Central memory CD4-positive, alpha-beta T cell (primary cell): ENCODE data around the gene INF2.

Experiments
- DNase-seq: peaks from one replicate; pipeline ENCODE4 v3.0.0; 2022

Gene INF2

GRCh38 chr14:104706733-104707607 is 17.6 kb downstream of the INF2 start:
- DNase-seq = no peak

- DNase-seq = no peak
These were observed 18.5 kb downstream of the INF2 start for GRCh38 chr14:104707608-104708595.

- peak; percentile 63 for DNase-seq
These were observed 19.3 kb downstream of the INF2 start for GRCh38 chr14:104708606-104709268.

DNA sequence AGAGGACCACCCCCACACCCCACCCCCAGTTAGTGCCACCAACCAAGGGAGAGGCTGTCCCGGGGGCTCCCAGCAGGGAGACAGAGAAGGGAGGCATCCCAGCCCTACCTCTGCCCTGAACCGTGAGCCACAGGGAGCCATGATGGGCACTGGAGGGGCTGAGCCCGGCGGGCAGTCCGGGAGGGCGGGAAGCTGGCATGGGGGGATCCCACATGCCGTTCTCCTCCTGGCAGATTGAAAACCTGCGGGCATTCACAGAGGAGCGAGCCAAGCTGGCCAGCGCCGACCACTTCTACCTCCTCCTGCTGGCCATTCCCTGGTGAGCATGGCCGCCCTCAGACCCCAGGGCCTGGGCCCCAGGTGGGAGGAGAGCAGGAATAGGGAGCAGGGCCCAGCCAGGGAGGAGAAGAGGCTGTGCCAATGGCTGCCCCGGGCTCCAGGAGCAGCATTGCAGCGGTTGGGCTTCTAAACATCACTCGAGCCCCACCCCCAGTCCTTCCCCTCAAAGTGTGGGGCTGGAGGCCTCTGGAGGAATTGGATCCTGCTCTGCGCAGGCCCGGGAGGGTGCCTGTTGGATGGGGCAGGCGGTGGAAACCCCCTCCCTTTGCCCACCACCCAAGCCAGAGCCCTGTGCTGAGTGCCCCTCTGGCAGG is 20.1 kb downstream of the INF2 start:
- no peak for DNase-seq

- no peak for DNase-seq
These were observed 20.8 kb downstream of the INF2 start for GRCh38 chr14:104710071-104710735.

DNA sequence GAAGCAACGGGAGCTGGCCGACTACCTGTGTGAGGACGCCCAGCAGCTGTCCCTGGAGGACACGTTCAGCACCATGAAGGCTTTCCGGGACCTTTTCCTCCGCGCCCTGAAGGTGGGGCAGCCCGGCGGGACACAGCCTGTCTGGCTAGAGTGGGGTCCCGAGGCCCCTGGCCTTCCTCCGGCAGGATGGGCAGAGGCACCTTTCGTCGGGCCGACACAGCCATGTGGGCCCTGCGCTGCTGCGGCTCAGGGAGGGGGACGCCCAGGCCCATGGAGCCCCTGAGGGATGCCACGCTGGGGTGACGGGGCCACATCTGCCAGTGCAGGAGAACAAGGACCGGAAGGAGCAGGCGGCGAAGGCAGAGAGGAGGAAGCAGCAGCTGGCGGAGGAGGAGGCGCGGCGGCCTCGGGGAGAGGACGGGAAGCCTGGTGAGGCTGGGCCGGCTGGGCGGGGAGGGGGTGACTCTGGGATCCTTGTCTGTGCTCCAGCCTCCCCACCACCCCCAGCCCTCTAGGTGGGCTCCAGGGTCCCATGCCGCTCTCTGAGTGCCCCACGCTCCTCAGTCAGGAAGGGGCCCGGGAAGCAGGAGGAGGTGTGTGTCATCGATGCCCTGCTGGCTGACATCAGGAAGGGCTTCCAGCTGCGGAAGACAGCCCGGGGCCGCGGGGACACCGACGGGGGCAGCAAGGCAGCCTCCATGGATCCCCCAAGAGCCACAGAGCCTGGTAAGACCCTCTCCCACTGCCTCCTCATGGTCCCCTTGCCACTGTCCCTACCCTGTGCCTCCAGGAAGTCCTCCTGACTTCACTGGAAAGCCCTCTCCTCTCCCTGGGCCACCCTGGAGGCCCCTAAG is 23.7 kb downstream of the INF2 start:
- no peak for DNase-seq

- no peak for DNase-seq
These were observed 24.6 kb downstream of the INF2 start for GRCh38 chr14:104714066-104714465.

DNA sequence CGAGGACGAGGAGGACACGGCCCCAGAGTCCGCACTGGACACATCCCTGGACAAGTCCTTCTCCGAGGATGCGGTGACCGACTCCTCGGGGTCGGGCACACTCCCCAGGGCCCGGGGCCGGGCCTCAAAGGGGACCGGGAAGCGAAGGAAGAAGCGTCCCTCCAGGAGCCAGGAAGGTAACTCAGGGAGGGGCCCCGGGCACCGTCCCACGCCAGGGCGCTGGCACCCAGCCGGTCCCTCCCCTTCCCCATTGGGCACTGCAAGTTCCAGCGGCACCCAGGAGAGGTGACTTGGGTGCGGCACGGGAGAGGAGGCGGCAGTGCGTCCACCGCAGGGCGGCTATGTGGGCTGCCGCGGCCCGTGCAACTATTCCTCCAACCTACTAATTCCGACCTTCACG is 25.3 kb downstream of the INF2 start:
- DNase-seq = no peak

DNA sequence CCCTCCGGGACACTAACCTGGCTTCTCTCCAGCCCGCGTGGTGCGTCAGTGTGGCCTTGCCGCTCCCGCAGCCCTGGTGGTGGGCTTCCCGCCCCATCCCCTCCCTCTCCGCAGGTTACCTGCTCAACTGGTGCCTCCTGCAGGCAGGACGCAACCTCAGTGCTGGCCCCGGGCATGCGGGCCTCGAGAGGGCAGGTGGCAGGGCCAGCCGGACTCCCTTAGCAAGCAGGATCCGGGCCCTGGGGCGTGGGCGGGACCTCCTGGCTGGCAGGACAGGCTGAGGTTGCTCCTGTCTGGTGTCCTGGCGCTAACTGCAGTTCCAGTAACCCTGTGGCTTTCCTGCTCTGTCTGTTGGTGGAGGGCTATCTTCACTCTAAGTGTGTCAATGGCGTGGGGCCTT is 26.0 kb downstream of the INF2 start:
- DNase-seq = no peak

- no peak for DNase-seq
These were observed 26.5 kb downstream of the INF2 start for GRCh38 chr14:104715871-104716270.

DNA sequence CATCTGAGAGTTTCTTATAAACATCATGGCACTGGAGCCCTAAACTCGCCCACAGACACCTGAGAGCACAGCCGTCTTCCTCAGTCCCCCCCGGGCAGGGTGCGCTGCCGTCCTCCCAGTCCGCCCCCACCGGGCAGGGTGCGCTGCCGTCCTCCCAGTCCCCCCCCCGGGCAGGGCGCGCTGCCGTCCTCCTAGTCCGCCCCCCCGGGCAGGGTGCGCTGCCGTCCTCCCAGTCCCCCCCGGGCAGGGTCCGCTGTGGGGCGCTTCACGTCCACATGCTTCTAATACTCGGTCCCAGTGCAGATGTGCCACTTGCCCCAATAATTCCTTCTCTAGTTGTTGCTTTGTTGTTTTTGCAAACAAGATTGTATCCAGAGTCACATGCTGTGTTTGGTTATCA is 27.7 kb downstream of the INF2 start:
- no peak for DNase-seq

DNA sequence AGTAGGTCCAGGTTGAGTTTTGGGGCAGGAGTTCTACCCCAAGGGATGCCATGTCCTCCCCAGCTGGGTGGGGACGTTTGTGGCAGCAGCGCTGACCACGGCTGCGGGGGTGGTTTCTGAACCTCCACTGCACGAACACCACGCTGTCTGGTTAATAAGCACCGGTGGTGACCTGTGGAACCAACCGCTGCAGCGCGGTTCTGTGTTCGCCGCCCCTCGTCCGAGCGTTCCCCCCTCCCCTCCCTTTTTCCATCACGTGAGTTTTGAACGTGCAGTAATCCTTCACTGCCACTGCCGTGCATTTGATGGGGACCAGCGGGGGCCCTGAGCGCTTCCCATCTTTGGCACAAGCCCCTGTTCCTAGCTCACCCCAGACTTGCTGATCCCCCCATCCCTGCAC is 28.2 kb downstream of the INF2 start:
- no peak for DNase-seq

DNA sequence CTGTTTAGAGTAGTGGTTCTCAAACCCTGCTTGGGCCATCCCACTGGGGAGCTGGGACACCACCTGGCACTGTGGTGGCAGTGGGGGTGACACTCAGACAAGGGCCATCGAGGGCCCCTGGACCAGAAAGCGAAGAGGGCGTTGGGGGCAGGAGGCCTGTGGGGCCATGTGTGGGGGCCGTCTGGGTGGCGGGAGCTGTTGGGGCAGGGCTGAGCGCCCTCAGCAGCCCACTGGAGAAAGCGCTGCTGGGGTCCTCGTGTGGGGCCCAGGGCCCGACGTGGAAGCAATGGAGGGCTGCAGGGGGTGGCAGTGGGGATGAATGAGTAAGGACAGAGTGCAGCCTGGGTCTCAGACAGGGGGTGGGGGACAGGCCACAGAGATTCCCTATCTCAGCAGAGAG is 28.7 kb downstream of the INF2 start:
- DNase-seq = no peak

DNA sequence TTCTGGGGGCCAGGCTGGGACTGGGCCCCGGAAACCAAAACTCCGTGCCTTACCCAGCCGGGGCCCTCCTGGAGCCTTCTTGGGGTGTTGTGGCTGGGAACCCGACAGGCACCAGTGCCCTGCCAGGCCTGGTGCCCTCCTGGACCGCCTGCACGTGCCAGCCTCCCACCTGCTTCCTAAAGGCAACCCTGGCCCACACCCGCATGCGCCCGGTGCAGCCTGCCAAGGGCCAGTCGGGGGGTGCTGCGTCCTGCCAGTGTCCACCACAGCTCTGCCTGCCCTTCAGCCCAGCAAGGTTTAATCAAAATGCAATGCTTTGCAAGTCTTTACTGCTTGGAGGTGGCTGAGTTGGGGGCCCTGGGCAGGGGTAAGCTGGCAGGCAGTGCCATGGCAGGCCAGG is 29.5 kb downstream of the INF2 start:
- no peak for DNase-seq

DNA sequence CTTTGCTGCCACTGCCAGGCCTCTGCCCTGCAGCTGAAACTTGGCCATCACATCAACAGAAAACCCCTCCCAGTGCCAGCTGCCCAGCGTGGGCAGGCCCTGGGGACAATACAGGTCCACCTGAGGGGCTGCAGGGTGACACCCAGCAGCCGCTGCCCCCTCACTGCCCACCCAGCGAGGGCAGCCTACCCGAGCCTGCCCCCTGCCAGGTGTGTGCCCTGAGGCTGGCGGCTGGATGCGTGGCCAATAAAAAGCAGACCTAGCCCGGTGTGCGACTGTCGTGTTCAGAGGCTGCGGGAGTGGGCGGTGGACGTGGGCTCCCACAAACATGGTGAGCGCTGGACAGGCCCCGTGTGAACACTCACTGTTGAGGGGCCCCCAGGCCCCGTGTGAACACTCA is 29.9 kb downstream of the INF2 start:
- DNase-seq = no peak

- DNase-seq = no peak
These were observed 32.4 kb downstream of the INF2 start for GRCh38 chr14:104721505-104722431.

GRCh38 chr14:104722938-104723650 is 33.7 kb downstream of the INF2 start:
- DNase-seq = no peak

DNA sequence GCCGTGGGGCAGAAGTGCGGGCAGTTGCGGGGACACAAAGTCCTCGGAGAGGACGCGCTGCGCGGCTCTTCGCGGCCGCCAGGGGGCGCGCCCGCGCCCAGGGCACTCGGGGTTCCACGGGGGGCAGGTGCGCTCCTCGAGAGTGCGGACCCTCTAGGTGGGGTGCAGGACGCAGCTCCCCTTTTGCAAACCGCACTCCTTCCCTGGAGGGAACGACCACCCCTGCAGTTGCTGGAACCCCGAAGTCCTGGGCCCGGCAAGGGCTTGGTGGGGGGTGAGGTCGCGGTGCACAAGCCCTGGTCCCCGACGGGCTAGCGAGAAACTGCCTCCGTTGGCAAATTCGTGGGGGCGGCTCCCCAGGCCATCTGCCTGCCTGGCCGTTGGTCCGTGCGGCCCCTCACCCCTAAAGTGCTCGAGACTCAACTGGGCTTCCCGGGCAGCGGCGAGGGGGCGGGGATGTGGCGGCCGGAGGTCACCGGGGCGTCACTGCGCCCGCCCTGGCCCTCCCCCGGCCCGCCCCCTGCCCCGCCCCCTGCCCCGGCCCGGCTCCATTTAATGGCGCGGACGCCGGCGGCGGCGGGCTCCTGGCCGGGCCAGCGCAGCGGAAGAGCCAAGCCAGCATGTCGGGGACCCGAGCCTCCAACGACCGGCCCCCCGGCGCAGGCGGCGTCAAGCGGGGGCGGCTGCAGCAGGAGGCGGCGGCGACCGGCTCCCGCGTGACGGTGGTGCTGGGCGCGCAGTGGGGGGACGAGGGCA is 34.4 kb downstream of the INF2 start, which contains the start of gene ADSS1:
Gene ADSS1 (plus strand): TSS at position 579 of the 756 bp plus-strand sequence. CDS start 42 bp downstream, at position 621.
- peak; percentile 55 for DNase-seq
